DOHH2 (cell line): ENCODE measurements around the gene DUSP2.

ENCODE experiments used
- H3F3A ChIP-seq: fragments of 200-600 bp; sonication (generic), shearing (Covaris generic); 2 replicates; pipeline ENCODE4 v1.6.0; 2016; ENCODE audit warnings: antibody characterized with exemption, mild to moderate bottlenecking; ENCODE audit not compliant: control insufficient read depth, insufficient read depth
- H3K27ac ChIP-seq: fragments of 200-600 bp; sonication (generic); 2 replicates; pipeline ENCODE4 v1.5.1; 2014; ENCODE audit warnings: low read depth, mild to moderate bottlenecking, low read length, moderate library complexity
- H3K27me3 ChIP-seq: fragments of 200-600 bp; sonication (generic); 2 replicates; pipeline ENCODE4 v1.6.1; 2014; ENCODE audit warnings: mild to moderate bottlenecking, low read length, mixed read lengths; ENCODE audit not compliant: control insufficient read depth
- H3K36me3 ChIP-seq: fragments of 200-600 bp; sonication (generic); 2 replicates; pipeline ENCODE4 v1.6.1; 2014; ENCODE audit warnings: mild to moderate bottlenecking, low read length, moderate library complexity, mixed read lengths; ENCODE audit not compliant: control insufficient read depth
- H3K4me1 ChIP-seq: fragments of 200-600 bp; sonication (generic); 2 replicates; pipeline ENCODE4 v1.6.1; 2014; ENCODE audit warnings: mild to moderate bottlenecking, low read length, mixed read lengths; ENCODE audit not compliant: control insufficient read depth
- H3K4me2 ChIP-seq: fragments of 200-600 bp; sonication (generic); 2 replicates; pipeline ENCODE4 v1.6.0; 2014; ENCODE audit warnings: mild to moderate bottlenecking, low read length, moderate library complexity
- H3K4me3 ChIP-seq: fragments of 200-600 bp; sonication (generic); 2 replicates; pipeline ENCODE4 v1.5.1; 2014; ENCODE audit warnings: mild to moderate bottlenecking, low read length, mixed read lengths
- H3K79me2 ChIP-seq: fragments of 200-600 bp; sonication (generic); 2 replicates; pipeline ENCODE4 v1.6.1; 2014; ENCODE audit warnings: mild to moderate bottlenecking, low read length, mixed read lengths; ENCODE audit not compliant: control insufficient read depth
- H3K9me2 ChIP-seq: fragments of 200-600 bp; sonication (generic); replicated peaks from 2 replicates; pipeline ENCODE4 v1.6.1; 2014; ENCODE audit warnings: mild to moderate bottlenecking, low read length, mixed read lengths; ENCODE audit not compliant: control insufficient read depth
- H3K9me3 ChIP-seq: fragments of 200-600 bp; sonication (generic); 2 replicates; pipeline ENCODE4 v1.6.1; 2014; ENCODE audit warnings: antibody characterized with exemption, low read length, mixed read lengths; ENCODE audit not compliant: control insufficient read depth, insufficient read depth
- H4K20me1 ChIP-seq: fragments of 200-600 bp; sonication (generic); 2 replicates; pipeline ENCODE4 v1.6.0; 2014; ENCODE audit warnings: low read depth, mild to moderate bottlenecking, antibody characterized with exemption, low read length, moderate library complexity; ENCODE audit not compliant: control insufficient read depth, insufficient read depth
- CTCF ChIP-seq: fragments of 200-600 bp; sonication (generic); IDR thresholded peaks from one replicate; pipeline ENCODE4 v1.5.1; 2014; ENCODE audit warnings: antibody characterized with exemption, mild to moderate bottlenecking, low read depth, low read length; ENCODE audit not compliant: poor library complexity, severe bottlenecking
- EZH2phosphoT487 ChIP-seq: fragments of 200-600 bp; sonication (generic); IDR thresholded peaks from 2 replicates; pipeline ENCODE4 v1.6.1; 2017; ENCODE audit warnings: borderline replicate concordance, mild to moderate bottlenecking, antibody characterized with exemption, low read length, moderate library complexity, mixed read lengths

DUSP2 gene

GRCh38 chr2:96180002-96180401 is 34.8 kb upstream of the DUSP2 start:
- H3K4me2 ChIP-seq, result no peak overlapping the region
- no peak overlapping the region for H3K4me3 ChIP-seq
- TF ChIP-seq CTCF (no peak), EZH2phosphoT487 (no peak)
- peaks cover 9% of the 10 kb centered on the region; the same call in 1 of the 2 replicates for H3K4me1 ChIP-seq
- H3F3A ChIP-seq, result peaks cover 42% of the 10 kb centered on the region
- no peaks in the 10 kb centered on the region for H3K9me2 ChIP-seq
- H4K20me1 ChIP-seq, result peaks cover 3% of the 10 kb centered on the region; the same call in 1 of the 2 replicates
- H3K27ac ChIP-seq, result no peak overlapping the region
- H3K27me3 ChIP-seq, result peaks cover 3% of the 10 kb centered on the region; the same call in 1 of the 2 replicates
- no peaks in the 10 kb centered on the region for H3K79me2 ChIP-seq
- H3K9me3 ChIP-seq, result no peaks in the 10 kb centered on the region
- peaks cover 12% of the 10 kb centered on the region for H3K36me3 ChIP-seq

GRCh38 chr2:96176661-96177060 is 31.4 kb upstream of the DUSP2 start:
- Histone ChIP-seq H3K27ac (no peak overlapping the region), H3K4me3 (no peak overlapping the region), H3K27me3 (peaks cover 3% of the 10 kb centered on the region; the same call in 1 of the 2 replicates), H3K9me3 (no peaks in the 10 kb centered on the region), H3K4me2 (no peak overlapping the region), H3K36me3 (no peaks in the 10 kb centered on the region), H3F3A (peaks cover 20% of the 10 kb centered on the region), H3K9me2 (no peaks in the 10 kb centered on the region), H4K20me1 (no peaks in the 10 kb centered on the region; the same call in 1 of the 2 replicates), H3K4me1 (peaks cover 19% of the 10 kb centered on the region), H3K79me2 (no peaks in the 10 kb centered on the region)
- no peak for TF ChIP-seq EZH2phosphoT487
- no peak for TF ChIP-seq CTCF

- H3K27me3 ChIP-seq, result peaks cover 3% of the 10 kb centered on the region; the same call in 1 of the 2 replicates
- H3K4me2 ChIP-seq, result no peak overlapping the region
- no peaks in the 10 kb centered on the region for H3K9me3 ChIP-seq
- no peaks in the 10 kb centered on the region for H3K79me2 ChIP-seq
- no peaks in the 10 kb centered on the region for H3K36me3 ChIP-seq
- H3K4me1 ChIP-seq, result peaks cover 18% of the 10 kb centered on the region
- H3K9me2 ChIP-seq, result no peaks in the 10 kb centered on the region
- H3F3A ChIP-seq, result peaks cover 17% of the 10 kb centered on the region
- H3K4me3 ChIP-seq, result no peak overlapping the region
- no peak overlapping the region for H3K27ac ChIP-seq
- TF ChIP-seq CTCF, result no peak
- TF ChIP-seq EZH2phosphoT487, result no peak
- H4K20me1 ChIP-seq, result no peaks in the 10 kb centered on the region; the same call in 1 of the 2 replicates
These were observed 30.7 kb upstream of the DUSP2 start for GRCh38 chr2:96175951-96176350.
